ENCODE data around the gene KIF26B.

DNA sequence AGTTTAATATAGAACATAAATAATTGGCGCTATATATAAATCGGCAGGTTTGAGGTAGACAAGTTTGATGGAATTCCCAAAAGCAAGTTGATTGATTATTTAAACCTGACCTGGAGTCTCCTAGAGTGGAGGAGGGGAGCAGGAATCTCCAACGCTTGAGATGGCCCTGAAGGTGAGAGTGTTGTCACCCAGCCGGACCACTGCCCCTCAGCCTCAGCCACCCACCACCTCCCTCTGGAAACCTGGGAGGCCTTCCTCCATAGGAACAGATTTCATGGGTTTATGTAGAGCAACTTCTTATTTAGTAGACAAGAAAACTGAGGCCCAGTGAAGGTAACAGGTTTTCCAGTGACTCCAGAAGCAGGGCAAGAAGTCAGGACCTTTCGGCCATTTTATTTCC lies 389.5 kb downstream of the KIF26B start:
- TF ChIP-seq, protein P1, sequence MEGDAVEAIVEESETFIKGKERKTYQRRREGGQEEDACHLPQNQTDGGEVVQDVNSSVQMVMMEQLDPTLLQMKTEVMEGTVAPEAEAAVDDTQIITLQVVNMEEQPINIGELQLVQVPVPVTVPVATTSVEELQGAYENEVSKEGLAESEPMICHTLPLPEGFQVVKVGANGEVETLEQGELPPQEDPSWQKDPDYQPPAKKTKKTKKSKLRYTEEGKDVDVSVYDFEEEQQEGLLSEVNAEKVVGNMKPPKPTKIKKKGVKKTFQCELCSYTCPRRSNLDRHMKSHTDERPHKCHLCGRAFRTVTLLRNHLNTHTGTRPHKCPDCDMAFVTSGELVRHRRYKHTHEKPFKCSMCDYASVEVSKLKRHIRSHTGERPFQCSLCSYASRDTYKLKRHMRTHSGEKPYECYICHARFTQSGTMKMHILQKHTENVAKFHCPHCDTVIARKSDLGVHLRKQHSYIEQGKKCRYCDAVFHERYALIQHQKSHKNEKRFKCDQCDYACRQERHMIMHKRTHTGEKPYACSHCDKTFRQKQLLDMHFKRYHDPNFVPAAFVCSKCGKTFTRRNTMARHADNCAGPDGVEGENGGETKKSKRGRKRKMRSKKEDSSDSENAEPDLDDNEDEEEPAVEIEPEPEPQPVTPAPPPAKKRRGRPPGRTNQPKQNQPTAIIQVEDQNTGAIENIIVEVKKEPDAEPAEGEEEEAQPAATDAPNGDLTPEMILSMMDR (conservative IDR thresholded peaks at IDR 0.05; ENCODE audit: low read depth, low read length), result no peak
- TF ChIP-seq POLR2A (IDR thresholded peaks at IDR 0.05; ENCODE audit: low read depth, low read length) (no peak), RCOR1 (IDR thresholded peaks at IDR 0.05; ENCODE audit: insufficient replicate concordance, low read length) (no peak)

Measured in IMR-90 (cell line).